Mesendoderm (in vitro differentiated cells): Measurements from ENCODE around the gene ZG16B.

ENCODE experiments used
- DNase-seq: peaks from one replicate; pipeline ENCODE4 v3.0.0; 2013
- H2AK5ac ChIP-seq: 2 replicates; pipeline ENCODE4 v1.6.1; 2013; ENCODE audit warnings: low read length, inconsistent platforms
- H2BK120ac ChIP-seq: 2 replicates; pipeline ENCODE4 v1.6.1; 2013; ENCODE audit warnings: low read depth, mild to moderate bottlenecking, low read length, moderate library complexity, mixed read lengths
- H2BK15ac ChIP-seq: replicated peaks from 2 replicates; pipeline ENCODE4 v1.6.1; 2013; ENCODE audit warnings: low read depth, mild to moderate bottlenecking, moderate library complexity
- H2BK5ac ChIP-seq: 2 replicates; pipeline ENCODE4 v1.6.1; 2013; ENCODE audit warnings: low read length, inconsistent platforms
- H3K18ac ChIP-seq: 2 replicates; pipeline ENCODE4 v1.6.1; 2013; ENCODE audit warnings: mild to moderate bottlenecking, low read length, mixed read lengths
- H3K23ac ChIP-seq: one replicate; pipeline ENCODE4 v1.6.1; 2013; ENCODE audit warnings: low read length
- H3K27ac ChIP-seq: 2 replicates; pipeline ENCODE4 v1.5.1; 2013; ENCODE audit warnings: low read depth, mild to moderate bottlenecking, inconsistent platforms, low read length, moderate library complexity
- H3K27me3 ChIP-seq: 2 replicates; pipeline ENCODE4 v1.6.1; 2013; ENCODE audit warnings: low read length, control low read depth, mild to moderate bottlenecking, inconsistent platforms; ENCODE audit not compliant: insufficient read depth, poor library complexity
- H3K36me3 ChIP-seq: 2 replicates; pipeline ENCODE4 v1.6.1; 2013; ENCODE audit warnings: low read length, inconsistent platforms; ENCODE audit not compliant: control insufficient read depth, insufficient read depth
- H3K4ac ChIP-seq: one replicate; pipeline ENCODE4 v1.6.1; 2013; ENCODE audit warnings: low read depth, mild to moderate bottlenecking, low read length, moderate library complexity
- H3K4me1 ChIP-seq: 2 replicates; pipeline ENCODE4 v1.6.1; 2013; ENCODE audit warnings: low read depth, low read length, inconsistent platforms; ENCODE audit not compliant: control insufficient read depth
- H3K4me2 ChIP-seq: 2 replicates; pipeline ENCODE4 v1.6.1; 2013; ENCODE audit warnings: low read length
- H3K4me3 ChIP-seq: 2 replicates; pipeline ENCODE4 v1.5.1; 2013; ENCODE audit warnings: mild to moderate bottlenecking, low read length
- H3K56ac ChIP-seq: one replicate; pipeline ENCODE4 v1.6.1; 2013; ENCODE audit warnings: low read length
- H3K79me1 ChIP-seq: 2 replicates; pipeline ENCODE4 v1.6.1; 2013; ENCODE audit warnings: low read length, inconsistent platforms
- H3K79me2 ChIP-seq: 2 replicates; pipeline ENCODE4 v1.6.1; 2013; ENCODE audit warnings: mild to moderate bottlenecking, low read length; ENCODE audit not compliant: control insufficient read depth, insufficient read depth
- H3K9ac ChIP-seq: 2 replicates; pipeline ENCODE4 v1.6.1; 2013; ENCODE audit warnings: low read length, inconsistent platforms
- H4K5ac ChIP-seq: one replicate; pipeline ENCODE4 v1.6.1; 2013; ENCODE audit warnings: low read length
- H4K8ac ChIP-seq: one replicate; pipeline ENCODE4 v1.6.1; 2013; ENCODE audit warnings: low read depth, mild to moderate bottlenecking, control low read depth, low read length, moderate library complexity
- WGBS: extraction: QIAGEN DNeasy Blood & Tissue Kit; methylation state at CpG from one replicate; pipeline ENCODE4 v1.1.7; 2013; ENCODE audit warnings: low lambda C conversion rate, missing lambda C conversion rate; ENCODE audit not compliant: insufficient coverage; ENCODE audit errors: extremely low coverage; 5-methylcytosine and 5-hydroxymethylcytosine counted together

The ZG16B gene

GRCh38 chr16:2867661-2867986 is 37.5 kb downstream of the ZG16B start:
- H4K5ac ChIP-seq = peak overlapping the region; percentile 99
- H3K4me3 ChIP-seq = peak overlapping the region; percentile 26
- H2AK5ac ChIP-seq = no peak overlapping the region
- H3K27ac ChIP-seq = peak overlapping the region; percentile 79
- DNase-seq = no peak
- H2BK15ac ChIP-seq = no peak overlapping the region
- H3K56ac ChIP-seq = peak overlapping the region; percentile 89
- H2BK5ac ChIP-seq = no peak overlapping the region
- no peaks in the 10 kb centered on the region for H3K79me2 ChIP-seq
- peak overlapping the region; percentile 85 for H3K4me2 ChIP-seq
- H2BK120ac ChIP-seq = no peak overlapping the region
- no peaks in the 10 kb centered on the region for H3K79me1 ChIP-seq
- H3K9ac ChIP-seq = peak overlapping the region; percentile 66
- no CpG with 5 or more reads among the region's 8 CpGs for WGBS
- H4K8ac ChIP-seq = no peak overlapping the region
- peak overlapping the region; percentile 72 for H3K18ac ChIP-seq
- H3K4me1 ChIP-seq = peaks cover 2% of the 10 kb centered on the region
- H3K23ac ChIP-seq = no peak overlapping the region
- H3K36me3 ChIP-seq = no peaks in the 10 kb centered on the region
- no peak overlapping the region for H3K4ac ChIP-seq
- H3K27me3 ChIP-seq = no peaks in the 10 kb centered on the region

- Histone ChIP-seq H3K4ac (no peak overlapping the region), H4K8ac (no peak overlapping the region), H3K79me2 (no peaks in the 10 kb centered on the region), H2BK15ac (no peak overlapping the region), H2BK120ac (no peak overlapping the region), H3K4me1 (peaks cover 2% of the 10 kb centered on the region), H3K4me3 (peak overlapping the region; percentile 48), H3K27me3 (no peaks in the 10 kb centered on the region), H3K18ac (peak overlapping the region; percentile 72), H4K5ac (peak overlapping the region; percentile 99), H3K23ac (no peak overlapping the region), H2BK5ac (peak overlapping the region; percentile 90), H3K27ac (peak overlapping the region; percentile 79), H3K56ac (peak overlapping the region; percentile 91), H3K9ac (peak overlapping the region; percentile 83), H3K36me3 (no peaks in the 10 kb centered on the region), H3K79me1 (no peaks in the 10 kb centered on the region), H3K4me2 (peak overlapping the region; percentile 85), H2AK5ac (no peak overlapping the region)
- DNase-seq = peak; percentile 94
- WGBS = no CpG with 5 or more reads among the region's 45 CpGs
Observed at GRCh38 chr16:2867987-2868789, 38.1 kb downstream of the ZG16B start.

GRCh38 chr16:2871926-2872325 is 41.8 kb downstream of the ZG16B start:
- DNase-seq = no peak
- no peak overlapping the region for H3K18ac ChIP-seq
- H4K8ac ChIP-seq = no peak overlapping the region
- H3K4me3 ChIP-seq = no peak overlapping the region
- H3K79me2 ChIP-seq = no peaks in the 10 kb centered on the region
- no peak overlapping the region for H3K4ac ChIP-seq
- no peaks in the 10 kb centered on the region for H3K79me1 ChIP-seq
- H4K5ac ChIP-seq = no peak overlapping the region
- no peak overlapping the region for H2BK15ac ChIP-seq
- H3K27ac ChIP-seq = no peak overlapping the region
- WGBS = no CpG with 5 or more reads among the region's 6 CpGs
- H3K4me2 ChIP-seq = no peak overlapping the region
- H2BK5ac ChIP-seq = no peak overlapping the region
- no peaks in the 10 kb centered on the region for H3K27me3 ChIP-seq
- H3K56ac ChIP-seq = no peak overlapping the region
- H2AK5ac ChIP-seq = no peak overlapping the region
- no peak overlapping the region for H3K9ac ChIP-seq
- H2BK120ac ChIP-seq = no peak overlapping the region
- H3K4me1 ChIP-seq = peaks cover 2% of the 10 kb centered on the region
- H3K36me3 ChIP-seq = no peaks in the 10 kb centered on the region
- H3K23ac ChIP-seq = no peak overlapping the region

- no peak overlapping the region for H2BK5ac ChIP-seq
- H3K9ac ChIP-seq = no peak overlapping the region
- H3K4me2 ChIP-seq = no peak overlapping the region
- H3K18ac ChIP-seq = no peak overlapping the region
- H3K27me3 ChIP-seq = no peaks in the 10 kb centered on the region
- H3K4ac ChIP-seq = no peak overlapping the region
- H3K79me1 ChIP-seq = no peaks in the 10 kb centered on the region
- no CpG with 5 or more reads among the region's 21 CpGs for WGBS
- H3K23ac ChIP-seq = no peak overlapping the region
- no peak overlapping the region for H2BK15ac ChIP-seq
- H3K4me1 ChIP-seq = no peaks in the 10 kb centered on the region
- H3K79me2 ChIP-seq = no peaks in the 10 kb centered on the region
- no peak overlapping the region for H3K27ac ChIP-seq
- DNase-seq = no peak
- no peak overlapping the region for H4K5ac ChIP-seq
- no peak overlapping the region for H3K56ac ChIP-seq
- H2BK120ac ChIP-seq = no peak overlapping the region
- H2AK5ac ChIP-seq = no peak overlapping the region
- no peak overlapping the region for H4K8ac ChIP-seq
- no peak overlapping the region for H3K4me3 ChIP-seq
- H3K36me3 ChIP-seq = no peaks in the 10 kb centered on the region
Observed at GRCh38 chr16:2874032-2874911, 44.2 kb downstream of the ZG16B start.

- Histone ChIP-seq H3K4me3 (no peak overlapping the region), H4K8ac (no peak overlapping the region), H3K4ac (no peak overlapping the region), H3K4me1 (no peaks in the 10 kb centered on the region), H3K79me1 (no peaks in the 10 kb centered on the region), H2AK5ac (no peak overlapping the region), H3K36me3 (no peaks in the 10 kb centered on the region), H4K5ac (no peak overlapping the region), H3K4me2 (no peak overlapping the region), H3K79me2 (no peaks in the 10 kb centered on the region), H2BK15ac (no peak overlapping the region), H2BK5ac (no peak overlapping the region), H3K23ac (no peak overlapping the region), H2BK120ac (no peak overlapping the region), H3K56ac (no peak overlapping the region), H3K27me3 (no peaks in the 10 kb centered on the region), H3K27ac (no peak overlapping the region), H3K18ac (no peak overlapping the region), H3K9ac (no peak overlapping the region)
- no CpG with 5 or more reads among the region's 25 CpGs for whole genome bisulfite sequencing
- peak; percentile 82 for DNase-seq
Observed at GRCh38 chr16:2874912-2875362, 44.8 kb downstream of the ZG16B start.
